GM12878 (cell line): ENCODE data around the gene NLGN2. TPM values are rescaled to one million over a fixed set of nuclear protein-coding genes. Genes with fewer than 3 reads are reported as not detected.

Experiments
- CBFB ChIP-seq: IDR thresholded peaks from 2 replicates; pipeline ENCODE4 v1.6.1; 2016; ENCODE audit warnings: antibody characterized with exemption, low read depth
- CBX3 ChIP-seq: fragments of 200-600 bp; sonication (generic); IDR thresholded peaks from 2 replicates; pipeline ENCODE4 v1.6.1; 2016; ENCODE audit warnings: low read depth, borderline replicate concordance
- CEBPB ChIP-seq, 2 experiments: fragments of 150-350 bp in 1 of 2; IDR thresholded peaks; 2 replicates each; pipeline ENCODE4 v1.6.1; 2012 to 2014; ENCODE audit warnings: low read depth in 2 of 2, low read length in 2 of 2, borderline replicate concordance in 1 of 2, inconsistent platforms in 1 of 2
- CREM ChIP-seq: IDR thresholded peaks from 2 replicates; pipeline ENCODE4 v1.6.1; 2014; ENCODE audit warnings: antibody characterized with exemption, low read depth
- EGR1 ChIP-seq, 2 experiments: IDR thresholded peaks; 1 replicate in 1 of 2; 2 replicates in 1 of 2; pipeline ENCODE4 v1.6.1; 2011 to 2012; ENCODE audit warnings: low read depth in 2 of 2, low read length in 2 of 2, borderline replicate concordance in 1 of 2, mild to moderate bottlenecking in 1 of 2, moderate library complexity in 1 of 2
- FOXK2 ChIP-seq: fragments of 450-650 bp; IDR thresholded peaks from 2 replicates; pipeline ENCODE4 v1.6.1; 2017; ENCODE audit warnings: mild to moderate bottlenecking, moderate library complexity
- HDAC6 ChIP-seq: fragments of 200-600 bp; sonication (generic); IDR thresholded peaks from one replicate; pipeline ENCODE4 v1.8.0; 2017; ENCODE audit warnings: antibody characterized with exemption; ENCODE audit not compliant: unreplicated experiment
- IKZF2 ChIP-seq, 2 experiments: fragments of 450-650 bp; IDR thresholded peaks; 2 replicates each; pipeline ENCODE4 v1.6.1; 2017; ENCODE audit warnings: mild to moderate bottlenecking in 2 of 2, moderate library complexity in 2 of 2
- JUNB ChIP-seq: IDR thresholded peaks from 2 replicates; pipeline ENCODE4 v1.6.1; 2016; ENCODE audit warnings: antibody characterized with exemption, mild to moderate bottlenecking
- MEF2A ChIP-seq: IDR thresholded peaks from 2 replicates; pipeline ENCODE4 v1.6.1; 2011; ENCODE audit warnings: low read depth, mild to moderate bottlenecking, low read length, moderate library complexity; ENCODE audit not compliant: insufficient read depth
- NBN ChIP-seq: fragments of 450-650 bp; IDR thresholded peaks from 2 replicates; pipeline ENCODE4 v1.6.1; 2016
- NFYB ChIP-seq: IDR thresholded peaks from 2 replicates; pipeline ENCODE4 v1.6.1; 2011; ENCODE audit warnings: low read depth, mild to moderate bottlenecking, low read length, improper control_type of control experiment, moderate library complexity; ENCODE audit not compliant: insufficient read depth
- NRF1 ChIP-seq: conservative IDR thresholded peaks from 2 replicates; pipeline ENCODE4 v1.6.1; 2011; ENCODE audit warnings: mild to moderate bottlenecking, low read depth, low read length, improper control_type of control experiment
- PAX5 ChIP-seq: IDR thresholded peaks from 2 replicates; pipeline ENCODE4 v1.6.1; 2011; ENCODE audit warnings: low read depth, low read length, borderline replicate concordance
- RAD51 ChIP-seq: fragments of 450-650 bp; IDR thresholded peaks from 2 replicates; pipeline ENCODE4 v1.6.1; 2016; ENCODE audit warnings: moderate library complexity, mild to moderate bottlenecking, inconsistent platforms
- RFX5 ChIP-seq: IDR thresholded peaks from 2 replicates; pipeline ENCODE4 v1.6.1; 2011; ENCODE audit warnings: low read depth, low read length, improper control_type of control experiment
- SMC3 ChIP-seq: IDR thresholded peaks from 2 replicates; pipeline ENCODE4 v1.6.1; 2011; ENCODE audit warnings: low read length, improper control_type of control experiment, borderline replicate concordance
- SREBF2 ChIP-seq: IDR thresholded peaks from 2 replicates; pipeline ENCODE4 v1.6.1; 2012; ENCODE audit warnings: mild to moderate bottlenecking, low read length
- SRF ChIP-seq, 2 experiments: IDR thresholded peaks; 2 replicates each; pipeline ENCODE4 v1.6.1; 2011; ENCODE audit warnings: low read depth in 2 of 2, low read length in 2 of 2, mild to moderate bottlenecking in 1 of 2, moderate library complexity in 1 of 2
- TAF1 ChIP-seq: IDR thresholded peaks from 2 replicates; pipeline ENCODE4 v1.6.1; 2011; ENCODE audit warnings: mild to moderate bottlenecking, low read depth, low read length, borderline replicate concordance
- ZSCAN29 ChIP-seq: fragments of 450-650 bp; IDR thresholded peaks from 2 replicates; pipeline ENCODE4 v1.6.1; 2017; ENCODE audit warnings: mild to moderate bottlenecking, moderate library complexity
- polyA plus RNA-seq, 11 experiments: library from polyadenylated mRNA; depleted of rRNA in 4 of 11; unstranded in 6 of 11; stranded (reverse) in 5 of 11; fragments of >200 nt; fragmentation: Nextera tagmentation in 4 of 11; fragmentation: Illumina TruSeq in 1 of 11; extraction: Ambion mirVana in 4 of 11; extraction: Trizol in 1 of 11; gene quantifications; 1 replicate in 1 of 11; 2 replicates in 10 of 11; pipeline versions ENCODE4 v1.2.1 to v1.2.3, GENCODE V29; 2011 to 2016; ENCODE audit warnings: inconsistent platforms in 2 of 11, missing spikeins in 2 of 11, low read depth in 1 of 11
- total RNA-seq, 4 experiments: library from RNA; depleted of rRNA in 3 of 4; stranded (reverse); fragments of >200 nt in 3 of 4; fragmentation: Illumina TruSeq in 1 of 4; extraction: Trizol in 1 of 4; gene quantifications; 2 replicates each; pipeline versions ENCODE4 v1.2.1 to v1.2.3, GENCODE V29; 2013 to 2021
- TF ChIP-seq, protein P1 (sequence below): IDR thresholded peaks from 2 replicates; pipeline ENCODE4 v1.6.1; 2011; ENCODE audit warnings: low read depth, mild to moderate bottlenecking, low read length, moderate library complexity, borderline replicate concordance; ENCODE audit errors: extremely low read depth
- TF ChIP-seq, protein P2 (sequence below): fragments of 450-650 bp; IDR thresholded peaks from 2 replicates; pipeline ENCODE4 v1.6.1; 2017; ENCODE audit warnings: borderline replicate concordance
- TF ChIP-seq, protein P3 (sequence below): fragments of 450-650 bp; IDR thresholded peaks from 2 replicates; pipeline ENCODE4 v1.6.1; 2016; ENCODE audit warnings: mild to moderate bottlenecking
- TF ChIP-seq, protein P4 (sequence below): fragments of 450-650 bp; IDR thresholded peaks from 2 replicates; pipeline ENCODE4 v1.6.1; 2017; ENCODE audit warnings: low read depth, mild to moderate bottlenecking, moderate library complexity

The NLGN2 gene
- total and polyA plus RNA-seq, 10 of the 15 experiments (the other 5 are each of a cell fraction or from before 2014, with no cell fraction given): 0.02 to 0.87 (median 0.11) TPM; not detected in 2

DNA sequence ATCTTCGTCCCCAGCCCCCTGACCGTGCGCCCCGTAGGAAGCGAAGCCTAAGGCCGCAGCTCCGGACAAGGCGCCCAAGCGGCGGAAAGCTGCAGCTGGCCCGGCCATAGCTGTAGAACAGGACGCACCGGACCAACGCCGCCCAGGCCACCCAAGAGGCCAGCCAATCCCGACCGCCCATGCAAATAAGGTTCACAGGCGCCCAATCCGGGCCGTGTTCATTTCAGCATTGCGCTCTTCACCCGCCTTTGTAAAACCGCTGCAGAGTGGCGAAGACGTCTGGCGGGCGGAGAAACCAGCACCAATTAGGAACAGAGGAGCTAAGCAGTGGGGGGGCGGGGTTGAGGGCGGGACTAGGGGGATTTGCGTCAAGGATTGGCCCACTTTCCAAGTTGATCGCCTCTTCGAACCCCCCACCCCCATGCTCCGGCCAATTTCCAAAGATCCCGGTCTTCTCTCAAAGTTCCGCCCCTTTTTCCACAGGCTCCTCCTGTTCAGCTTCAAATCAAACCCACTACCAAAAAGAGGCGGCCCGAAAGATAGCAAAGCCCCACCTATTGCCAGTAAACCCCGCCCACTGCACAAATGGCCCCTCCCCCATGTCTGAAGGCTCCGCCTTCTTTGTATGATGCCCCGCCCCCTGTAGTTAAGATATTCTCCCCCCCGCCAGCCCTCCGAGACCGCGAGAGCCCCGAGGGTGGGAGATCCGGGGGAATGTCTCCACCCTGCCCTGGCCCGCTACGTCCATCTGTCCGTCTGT is 3.5 kb upstream of the NLGN2 start, which contains the start of gene TMEM256 (continued):
- TF ChIP-seq CEBPB (IDR thresholded peaks at IDR 0.05; ENCODE audit: borderline replicate concordance in 1 of 2, low read depth in 2 of 2, low read length in 2 of 2) (no peak), SMC3 (no peak), FOXK2 (0 out of 2 replicates have a peak, but pooled peaks have one; percentile 13), RFX5 (peak; percentile 72), EGR1 (IDR thresholded peaks at IDR 0.05; ENCODE audit: borderline replicate concordance in 1 of 2, low read depth in 2 of 2, low read length in 2 of 2) (0 out of 3 replicates have a peak, but pooled peaks of 1 of the 2 experiments have one; percentile 5), IKZF2 (IDR thresholded peaks at IDR 0.05) (no peak), ZSCAN29 (no peak), TAF1 (peak; percentile 88; the same call in 1 of the 2 replicates), HDAC6 (no peak), NFYB (peak; percentile 92), PAX5 (no peak), CREM (peak; percentile 75), RAD51 (no peak), NBN (peak; percentile 66; the same call in 1 of the 2 replicates), NRF1 (no peak), JUNB (no peak), CBX3 (no peak), CBFB (peak; percentile 46; the same call in 1 of the 2 replicates), MEF2A (no peak), SREBF2 (peak; percentile 86), SRF (IDR thresholded peaks at IDR 0.05; ENCODE audit: low read depth in 2 of 2, low read length in 2 of 2) (no peak)
- TF ChIP-seq, protein P1, sequence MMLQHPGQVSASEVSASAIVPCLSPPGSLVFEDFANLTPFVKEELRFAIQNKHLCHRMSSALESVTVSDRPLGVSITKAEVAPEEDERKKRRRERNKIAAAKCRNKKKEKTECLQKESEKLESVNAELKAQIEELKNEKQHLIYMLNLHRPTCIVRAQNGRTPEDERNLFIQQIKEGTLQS: no peak
- TF ChIP-seq, protein P2, sequence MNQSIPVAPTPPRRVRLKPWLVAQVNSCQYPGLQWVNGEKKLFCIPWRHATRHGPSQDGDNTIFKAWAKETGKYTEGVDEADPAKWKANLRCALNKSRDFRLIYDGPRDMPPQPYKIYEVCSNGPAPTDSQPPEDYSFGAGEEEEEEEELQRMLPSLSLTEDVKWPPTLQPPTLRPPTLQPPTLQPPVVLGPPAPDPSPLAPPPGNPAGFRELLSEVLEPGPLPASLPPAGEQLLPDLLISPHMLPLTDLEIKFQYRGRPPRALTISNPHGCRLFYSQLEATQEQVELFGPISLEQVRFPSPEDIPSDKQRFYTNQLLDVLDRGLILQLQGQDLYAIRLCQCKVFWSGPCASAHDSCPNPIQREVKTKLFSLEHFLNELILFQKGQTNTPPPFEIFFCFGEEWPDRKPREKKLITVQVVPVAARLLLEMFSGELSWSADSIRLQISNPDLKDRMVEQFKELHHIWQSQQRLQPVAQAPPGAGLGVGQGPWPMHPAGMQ: no peak
- TF ChIP-seq, protein P3, sequence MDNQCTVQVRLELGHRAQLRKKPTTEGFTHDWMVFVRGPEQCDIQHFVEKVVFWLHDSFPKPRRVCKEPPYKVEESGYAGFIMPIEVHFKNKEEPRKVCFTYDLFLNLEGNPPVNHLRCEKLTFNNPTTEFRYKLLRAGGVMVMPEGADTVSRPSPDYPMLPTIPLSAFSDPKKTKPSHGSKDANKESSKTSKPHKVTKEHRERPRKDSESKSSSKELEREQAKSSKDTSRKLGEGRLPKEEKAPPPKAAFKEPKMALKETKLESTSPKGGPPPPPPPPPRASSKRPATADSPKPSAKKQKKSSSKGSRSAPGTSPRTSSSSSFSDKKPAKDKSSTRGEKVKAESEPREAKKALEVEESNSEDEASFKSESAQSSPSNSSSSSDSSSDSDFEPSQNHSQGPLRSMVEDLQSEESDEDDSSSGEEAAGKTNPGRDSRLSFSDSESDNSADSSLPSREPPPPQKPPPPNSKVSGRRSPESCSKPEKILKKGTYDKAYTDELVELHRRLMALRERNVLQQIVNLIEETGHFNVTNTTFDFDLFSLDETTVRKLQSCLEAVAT: no peak
- TF ChIP-seq, protein P4, sequence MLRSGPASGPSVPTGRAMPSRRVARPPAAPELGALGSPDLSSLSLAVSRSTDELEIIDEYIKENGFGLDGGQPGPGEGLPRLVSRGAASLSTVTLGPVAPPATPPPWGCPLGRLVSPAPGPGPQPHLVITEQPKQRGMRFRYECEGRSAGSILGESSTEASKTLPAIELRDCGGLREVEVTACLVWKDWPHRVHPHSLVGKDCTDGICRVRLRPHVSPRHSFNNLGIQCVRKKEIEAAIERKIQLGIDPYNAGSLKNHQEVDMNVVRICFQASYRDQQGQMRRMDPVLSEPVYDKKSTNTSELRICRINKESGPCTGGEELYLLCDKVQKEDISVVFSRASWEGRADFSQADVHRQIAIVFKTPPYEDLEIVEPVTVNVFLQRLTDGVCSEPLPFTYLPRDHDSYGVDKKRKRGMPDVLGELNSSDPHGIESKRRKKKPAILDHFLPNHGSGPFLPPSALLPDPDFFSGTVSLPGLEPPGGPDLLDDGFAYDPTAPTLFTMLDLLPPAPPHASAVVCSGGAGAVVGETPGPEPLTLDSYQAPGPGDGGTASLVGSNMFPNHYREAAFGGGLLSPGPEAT: peak; percentile 89
